GM18907 (cell line): Measurements from ENCODE around the gene CEACAM1.
"Not testable (repeated sequence)": the region's sequence is repeated elsewhere in the genome, so short reads cannot be mapped to it uniquely, and the experiment has no call there.

Experiments used
- ATAC-seq: cut with Tn5 transposase; IDR thresholded peaks from one replicate; pipeline ENCODE4 v1.9.1; 2021; ENCODE audit warnings: mild to moderate bottlenecking, moderate library complexity; ENCODE audit not compliant: unreplicated experiment

The CEACAM1 gene

GRCh38 chr19:42528354-42529247, at the start of gene CEACAM1:
Gene CEACAM1 (minus strand): TSS chr19:42528481. CDS start chr19:42528374, 107 bp downstream.
- ATAC-seq = no peak

GRCh38 chr19:42577016-42577415, 48.7 kb upstream of the CEACAM1 start:
- ATAC-seq = no peak

- no peak for ATAC-seq
Measured at GRCh38 chr19:42576241-42576640, 48.0 kb upstream of the CEACAM1 start.

GRCh38 chr19:42573642-42574041, 45.4 kb upstream of the CEACAM1 start:
- no peak for ATAC-seq

GRCh38 chr19:42571116-42571515, 42.8 kb upstream of the CEACAM1 start:
- ATAC-seq = no peak

GRCh38 chr19:42569193-42569592, 40.9 kb upstream of the CEACAM1 start:
- ATAC-seq = no peak

- ATAC-seq = no peak
Measured at GRCh38 chr19:42568006-42568405, 39.7 kb upstream of the CEACAM1 start.

- ATAC-seq = no peak
Measured at GRCh38 chr19:42567567-42567966, 39.3 kb upstream of the CEACAM1 start.

GRCh38 chr19:42563352-42564210, 35.3 kb upstream of the CEACAM1 start:
- no peak for ATAC-seq

- ATAC-seq = no peak
Measured at GRCh38 chr19:42561512-42561911, 33.2 kb upstream of the CEACAM1 start.

GRCh38 chr19:42560731-42561130, 32.5 kb upstream of the CEACAM1 start:
- ATAC-seq = no peak

GRCh38 chr19:42558450-42559150, 30.3 kb upstream of the CEACAM1 start:
- ATAC-seq = no peak

GRCh38 chr19:42557386-42557871, 29.1 kb upstream of the CEACAM1 start:
- ATAC-seq = not testable (repeated sequence)

GRCh38 chr19:42555801-42556200, 27.5 kb upstream of the CEACAM1 start:
- no peak for ATAC-seq

- ATAC-seq = no peak
Measured at GRCh38 chr19:42555317-42555716, 27.0 kb upstream of the CEACAM1 start.

GRCh38 chr19:42554046-42554575, 25.8 kb upstream of the CEACAM1 start:
- no peak for ATAC-seq

- ATAC-seq = no peak
Measured at GRCh38 chr19:42553292-42554045, 25.2 kb upstream of the CEACAM1 start.

GRCh38 chr19:42552086-42553065, 24.1 kb upstream of the CEACAM1 start:
- no peak for ATAC-seq

- not testable (repeated sequence) for ATAC-seq
Measured at GRCh38 chr19:42550521-42550920, 22.2 kb upstream of the CEACAM1 start.
